Measurements from ENCODE around the gene POLR2E.

GRCh38 chr19:1106841-1107660 is 11.9 kb upstream of the POLR2E start:
- 0 out of 2 replicates have a peak, but pooled peaks have one; percentile 31 for TF ChIP-seq CTCF (conservative IDR thresholded peaks at IDR 0.05; ENCODE audit: low read depth, low read length)
- no peak for TF ChIP-seq EZH2 (IDR thresholded peaks at IDR 0.05; ENCODE audit: borderline replicate concordance, low read depth, low read length, poor library complexity, severe bottlenecking)

Data from A673 (cell line).